Stimulated activated CD4-positive, alpha-beta T cell treated with anti-CD3 and anti-CD28 coated beads, Interleukin-1b, Interleukin-23, amount 100 ng/mL, for 24 hours (primary cell): ENCODE results near the gene HCN3.

ENCODE experiments used
- DNase-seq, 4 experiments: peaks; one replicate each; pipeline ENCODE4 v3.0.0-alpha.2; 2020; ENCODE audit warnings: low read depth in 4 of 4, low spot score in 1 of 4

The HCN3 gene

GRCh38 chr1:155308493-155309422, 31.5 kb downstream of the HCN3 start, which contains the start of gene FDPS:
TSS of gene FDPS (plus strand) at chr1:155308866. CDS start at chr1:155309790, 924 bp downstream.
- peak; percentile 87 to 95 (median 90) for DNase-seq

- no peak for DNase-seq
Observed at GRCh38 chr1:155309423-155310021, 32.3 kb downstream of the HCN3 start.

- DNase-seq, result no peak
Observed at GRCh38 chr1:155313261-155313660, 36.0 kb downstream of the HCN3 start.

GRCh38 chr1:155316922-155317321, 39.7 kb downstream of the HCN3 start:
- DNase-seq, result no peak

GRCh38 chr1:155318082-155318481, 40.8 kb downstream of the HCN3 start:
- DNase-seq, result no peak

GRCh38 chr1:155319536-155319935, 42.3 kb downstream of the HCN3 start:
- no peak for DNase-seq

GRCh38 chr1:155320252-155320651, 43.0 kb downstream of the HCN3 start:
- no peak for DNase-seq

GRCh38 chr1:155320661-155321617, 43.7 kb downstream of the HCN3 start, which contains the start of gene RUSC1:
TSS of gene RUSC1 (plus strand) at chr1:155320894. CDS start at chr1:155321774, 880 bp downstream.
- peak in 3 of 4 experiments; percentile 45 to 67 (median 58) for DNase-seq

GRCh38 chr1:155321639-155322503, 44.6 kb downstream of the HCN3 start:
- no peak for DNase-seq

GRCh38 chr1:155322571-155322952, 45.3 kb downstream of the HCN3 start:
- DNase-seq, result no peak

- DNase-seq, result peak; percentile 75 to 89 (median 88)
Observed at GRCh38 chr1:155322953-155323728, 45.9 kb downstream of the HCN3 start.

- peak; percentile 53 to 84 (median 65) for DNase-seq
Observed at GRCh38 chr1:155323729-155324036, 46.4 kb downstream of the HCN3 start.

- peak; percentile 69 to 95 (median 80) for DNase-seq
Observed at GRCh38 chr1:155324037-155324716, 46.9 kb downstream of the HCN3 start.

- DNase-seq, result no peak
Observed at GRCh38 chr1:155324717-155325602, 47.7 kb downstream of the HCN3 start.

GRCh38 chr1:155325603-155325893, 48.3 kb downstream of the HCN3 start:
- no peak for DNase-seq

- no peak for DNase-seq
Observed at GRCh38 chr1:155326020-155326526, 48.8 kb downstream of the HCN3 start.

- DNase-seq, result no peak
Observed at GRCh38 chr1:155326631-155327037, 49.4 kb downstream of the HCN3 start.

- DNase-seq, result no peak
Observed at GRCh38 chr1:155327981-155328380, 50.7 kb downstream of the HCN3 start.
